Measurements from ENCODE around the gene OTOS. TPM values are rescaled to one million over a fixed set of nuclear protein-coding genes. Genes with fewer than 3 reads are reported as not detected.

The OTOS gene
- total RNA-seq, 2 donors from 2014 or later: not detected

DNA sequence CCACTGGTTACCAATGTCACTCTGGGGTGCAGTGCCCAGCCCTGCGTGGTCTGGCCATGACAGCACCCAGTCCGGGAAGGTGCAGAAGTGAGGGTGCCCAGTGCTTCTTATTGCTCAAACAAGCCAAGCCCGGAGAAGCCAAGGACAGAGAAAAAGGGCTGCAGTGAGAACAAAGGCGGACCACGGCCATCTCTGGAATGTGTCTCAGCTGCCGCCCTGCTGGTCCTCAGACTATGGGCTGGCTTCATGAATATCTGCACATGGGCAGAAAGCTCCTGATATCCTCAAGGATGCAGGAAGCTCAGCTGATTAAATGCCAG, 33.0 kb downstream of the OTOS start:
- no peaks in the 10 kb centered on the region for H3K4me1 ChIP-seq
- intact Hi-C loops (cut with DNase I): no loop called here
- H3K36me3 ChIP-seq (replicated peaks in 1 of 2; ENCODE audit: insufficient read depth in 1 of 2, low read depth in 2 of 2): no peaks in the 10 kb centered on the region
- ATAC-seq (no peak), DNase-seq (no peak)
- WGBS, 2 donors: 31 to 34% methylated on average over 6 of the region's 6 CpGs
- no peak overlapping the region for H3K4me3 ChIP-seq
- no peaks in the 10 kb centered on the region for H3K27me3 ChIP-seq
- H3K27ac ChIP-seq: no peak overlapping the region
- TF ChIP-seq, protein P1, sequence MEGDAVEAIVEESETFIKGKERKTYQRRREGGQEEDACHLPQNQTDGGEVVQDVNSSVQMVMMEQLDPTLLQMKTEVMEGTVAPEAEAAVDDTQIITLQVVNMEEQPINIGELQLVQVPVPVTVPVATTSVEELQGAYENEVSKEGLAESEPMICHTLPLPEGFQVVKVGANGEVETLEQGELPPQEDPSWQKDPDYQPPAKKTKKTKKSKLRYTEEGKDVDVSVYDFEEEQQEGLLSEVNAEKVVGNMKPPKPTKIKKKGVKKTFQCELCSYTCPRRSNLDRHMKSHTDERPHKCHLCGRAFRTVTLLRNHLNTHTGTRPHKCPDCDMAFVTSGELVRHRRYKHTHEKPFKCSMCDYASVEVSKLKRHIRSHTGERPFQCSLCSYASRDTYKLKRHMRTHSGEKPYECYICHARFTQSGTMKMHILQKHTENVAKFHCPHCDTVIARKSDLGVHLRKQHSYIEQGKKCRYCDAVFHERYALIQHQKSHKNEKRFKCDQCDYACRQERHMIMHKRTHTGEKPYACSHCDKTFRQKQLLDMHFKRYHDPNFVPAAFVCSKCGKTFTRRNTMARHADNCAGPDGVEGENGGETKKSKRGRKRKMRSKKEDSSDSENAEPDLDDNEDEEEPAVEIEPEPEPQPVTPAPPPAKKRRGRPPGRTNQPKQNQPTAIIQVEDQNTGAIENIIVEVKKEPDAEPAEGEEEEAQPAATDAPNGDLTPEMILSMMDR (IDR thresholded peaks at IDR 0.05): no peak
- TF ChIP-seq POLR2A (IDR thresholded peaks at IDR 0.05): no peak
- H3K9me3 ChIP-seq: no peaks in the 10 kb centered on the region

DNA sequence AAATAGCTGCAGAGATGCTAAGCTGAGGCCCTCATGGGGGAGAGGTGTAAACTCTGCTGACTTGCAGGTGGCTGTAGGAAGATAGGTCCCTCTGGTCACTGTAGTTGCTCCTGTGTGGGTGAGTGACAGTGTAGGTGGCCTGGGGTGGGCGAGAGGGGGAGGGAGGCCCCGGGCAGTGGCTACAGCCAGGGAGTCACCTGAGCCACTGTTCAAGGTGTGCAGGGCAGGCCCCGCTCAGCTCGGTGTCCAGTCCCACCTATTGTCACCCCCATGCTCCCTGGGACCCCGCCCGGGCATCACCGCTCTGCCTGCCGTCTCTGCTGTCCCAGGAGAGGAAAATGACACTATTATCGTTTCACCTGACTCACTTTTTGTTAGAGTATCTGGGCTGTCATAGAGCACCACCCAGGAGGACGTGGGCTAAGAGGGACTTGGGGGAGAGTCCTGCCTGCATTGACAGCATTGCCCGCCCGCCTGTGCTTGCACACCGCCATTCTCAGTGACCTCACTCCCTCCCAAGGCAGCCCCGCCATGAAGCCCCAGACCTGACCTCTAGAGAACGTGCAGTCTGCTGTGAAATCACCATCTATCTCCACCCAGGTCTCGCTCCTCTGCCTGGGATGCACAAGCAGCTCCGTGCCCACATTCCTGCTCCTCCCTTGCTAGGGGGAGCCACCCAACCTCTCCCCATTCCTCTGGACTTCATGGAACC, 33.5 kb downstream of the OTOS start:
- H3K27me3 ChIP-seq: no peaks in the 10 kb centered on the region
- TF ChIP-seq, protein P1 (IDR thresholded peaks at IDR 0.05): no peak
- TF ChIP-seq POLR2A (IDR thresholded peaks at IDR 0.05): no peak
- no peaks in the 10 kb centered on the region for H3K36me3 ChIP-seq (replicated peaks in 1 of 2; ENCODE audit: insufficient read depth in 1 of 2, low read depth in 2 of 2)
- no peaks in the 10 kb centered on the region for H3K9me3 ChIP-seq
- no peak for DNase-seq
- H3K4me1 ChIP-seq: no peaks in the 10 kb centered on the region
- intact Hi-C loops (cut with DNase I): no loop called here
- no peak overlapping the region for H3K27ac ChIP-seq
- 45 to 72% methylated on average over 11 to 17 of the region's 17 CpGs for WGBS, 2 donors
- H3K4me3 ChIP-seq: no peak overlapping the region
- ATAC-seq: no peak

DNA sequence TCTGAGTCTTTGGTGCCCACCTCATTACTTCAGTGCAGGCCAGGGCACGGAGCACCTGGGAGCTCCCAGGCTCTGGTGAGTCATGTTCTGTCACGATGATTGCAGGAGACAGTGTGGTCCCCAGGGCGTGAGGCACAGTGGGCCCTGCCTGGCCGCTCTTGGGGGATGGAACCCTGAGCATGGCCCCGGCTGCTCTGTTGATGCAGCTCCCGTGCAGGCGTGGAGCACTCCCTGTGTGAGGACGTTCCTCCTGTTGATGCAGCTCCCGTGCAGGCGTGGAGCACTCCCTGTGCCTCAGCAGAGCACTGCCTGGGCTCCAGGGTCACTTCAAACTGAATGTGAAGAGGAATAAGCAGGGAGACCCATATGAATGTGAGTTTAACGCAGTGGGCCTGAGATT, 34.5 kb downstream of the OTOS start:
- Histone ChIP-seq H3K27me3 (no peaks in the 10 kb centered on the region), H3K4me1 (no peaks in the 10 kb centered on the region), H3K36me3 (replicated peaks in 1 of 2; ENCODE audit: insufficient read depth in 1 of 2, low read depth in 2 of 2) (no peaks in the 10 kb centered on the region), H3K27ac (no peak overlapping the region), H3K4me3 (no peak overlapping the region), H3K9me3 (no peaks in the 10 kb centered on the region)
- TF ChIP-seq, protein P1 (IDR thresholded peaks at IDR 0.05): no peak
- TF ChIP-seq POLR2A (IDR thresholded peaks at IDR 0.05): no peak
- 42 to 46% methylated on average over 5 to 10 of the region's 11 CpGs for WGBS, 2 donors
- intact Hi-C loops (cut with DNase I): no loop called here
- DNase-seq (no peak), ATAC-seq (no peak)

DNA sequence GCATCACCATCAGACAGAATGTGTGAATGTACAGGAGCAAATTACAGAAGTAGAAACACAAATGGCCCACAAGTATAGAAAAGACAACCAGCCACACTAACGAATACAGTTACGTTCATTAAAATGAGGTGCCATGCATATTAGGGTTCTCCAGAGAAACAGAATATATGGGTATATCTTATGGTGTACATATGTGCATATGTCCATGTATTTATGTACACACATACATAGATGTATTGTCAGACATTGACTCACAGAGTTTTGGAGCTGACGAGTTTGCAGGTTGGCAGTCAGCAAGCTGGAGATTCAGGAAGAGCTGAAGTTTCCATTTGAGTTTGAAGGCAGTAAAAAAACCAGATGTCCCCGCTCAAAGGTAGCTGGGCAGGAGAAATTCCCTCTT, 37.3 kb downstream of the OTOS start:
- no peaks in the 10 kb centered on the region for H3K36me3 ChIP-seq (replicated peaks in 1 of 2; ENCODE audit: insufficient read depth in 1 of 2, low read depth in 2 of 2)
- no peak overlapping the region for H3K27ac ChIP-seq
- 65 to 66% methylated on average over 4 of the region's 4 CpGs for WGBS, 2 donors
- intact Hi-C loops (cut with DNase I): no loop called here
- no peaks in the 10 kb centered on the region for H3K4me1 ChIP-seq
- no peak overlapping the region for H3K4me3 ChIP-seq
- ATAC-seq (no peak), DNase-seq (no peak)
- no peaks in the 10 kb centered on the region for H3K9me3 ChIP-seq
- H3K27me3 ChIP-seq: no peaks in the 10 kb centered on the region
- TF ChIP-seq, protein P1 (IDR thresholded peaks at IDR 0.05): no peak
- TF ChIP-seq POLR2A (IDR thresholded peaks at IDR 0.05): no peak

DNA sequence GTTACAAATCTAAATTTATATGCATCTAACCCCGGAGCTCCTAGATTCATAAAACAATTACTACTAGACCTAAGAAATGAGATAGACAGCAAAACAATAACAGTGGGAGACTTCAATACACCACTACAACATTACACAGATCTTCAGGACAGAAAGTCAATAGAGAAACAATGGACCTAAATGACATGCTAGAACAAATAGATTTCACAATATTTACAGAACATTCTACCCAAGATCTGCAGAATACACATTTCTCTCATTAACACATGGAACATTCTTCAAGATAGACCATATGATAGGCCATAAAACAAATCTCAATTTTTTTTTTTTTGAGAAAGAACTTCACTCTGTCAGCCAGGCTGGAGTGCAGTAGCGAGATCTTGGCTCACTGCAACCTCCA, 42.1 kb downstream of the OTOS start:
- intact Hi-C loops (cut with DNase I): no loop called here
- H3K4me1 ChIP-seq: no peaks in the 10 kb centered on the region
- ATAC-seq (no peak), DNase-seq (no peak)
- H3K36me3 ChIP-seq (replicated peaks in 1 of 2; ENCODE audit: insufficient read depth in 1 of 2, low read depth in 2 of 2): no peaks in the 10 kb centered on the region
- no peak overlapping the region for H3K27ac ChIP-seq
- no peak overlapping the region for H3K4me3 ChIP-seq
- TF ChIP-seq POLR2A (IDR thresholded peaks at IDR 0.05): no peak
- TF ChIP-seq, protein P1 (IDR thresholded peaks at IDR 0.05): no peak
- peaks cover 0 to 12% of the 10 kb centered on the region in 2 donors for H3K27me3 ChIP-seq
- 52 to 54% methylated on average over 2 of the region's 2 CpGs for WGBS, 2 donors
- H3K9me3 ChIP-seq: no peaks in the 10 kb centered on the region
